HG03575 (cell line): ENCODE measurements around the gene MAP3K20.
"Not testable (repeated sequence)": the region's sequence is repeated elsewhere in the genome, so short reads cannot be mapped to it uniquely, and the experiment has no call there.

Source experiments
- ATAC-seq: cut with Tn5 transposase; IDR thresholded peaks from one replicate; pipeline ENCODE4 v1.9.1; 2021; ENCODE audit not compliant: unreplicated experiment, insufficient number of reproducible peaks, low FRiP score; ENCODE audit errors: extremely low read depth

Gene MAP3K20

GRCh38 chr2:173077506-173078177, 2.0 kb downstream of the MAP3K20 start:
- ATAC-seq, result no peak

GRCh38 chr2:173079141-173079540, 3.5 kb downstream of the MAP3K20 start:
- no peak for ATAC-seq

GRCh38 chr2:173079973-173080860, 4.6 kb downstream of the MAP3K20 start:
- ATAC-seq, result no peak

- ATAC-seq, result no peak
These were observed 11.0 kb downstream of the MAP3K20 start for GRCh38 chr2:173086518-173087213.

- ATAC-seq, result no peak
These were observed 11.6 kb downstream of the MAP3K20 start for GRCh38 chr2:173087214-173087581.

- ATAC-seq, result no peak
These were observed 12.3 kb downstream of the MAP3K20 start for GRCh38 chr2:173087793-173088496.

- no peak for ATAC-seq
These were observed 14.7 kb downstream of the MAP3K20 start for GRCh38 chr2:173090276-173090877.

- ATAC-seq, result no peak
These were observed 15.5 kb downstream of the MAP3K20 start for GRCh38 chr2:173090973-173091660.

GRCh38 chr2:173091910-173092309, 16.3 kb downstream of the MAP3K20 start:
- no peak for ATAC-seq

GRCh38 chr2:173092844-173093402, 17.3 kb downstream of the MAP3K20 start:
- no peak for ATAC-seq

- not testable (repeated sequence) for ATAC-seq
These were observed 18.0 kb downstream of the MAP3K20 start for GRCh38 chr2:173093617-173094016.

- no peak for ATAC-seq
These were observed 19.1 kb downstream of the MAP3K20 start for GRCh38 chr2:173094731-173095130.

GRCh38 chr2:173095356-173095755, 19.7 kb downstream of the MAP3K20 start:
- no peak for ATAC-seq

GRCh38 chr2:173099271-173099670, 23.6 kb downstream of the MAP3K20 start:
- ATAC-seq, result no peak

- ATAC-seq, result no peak
These were observed 24.2 kb downstream of the MAP3K20 start for GRCh38 chr2:173099804-173100203.

- no peak for ATAC-seq
These were observed 26.0 kb downstream of the MAP3K20 start for GRCh38 chr2:173101687-173102086.

- no peak for ATAC-seq
These were observed 28.5 kb downstream of the MAP3K20 start for GRCh38 chr2:173104156-173104555.
